HUDEP-2 (cell line): ENCODE results near the gene FAM25G.
A peak's percentile ranks its signal among the peaks of the same experiment; 100 is the strongest.
"Not testable (repeated sequence)": the region's sequence is repeated elsewhere in the genome, so short reads cannot be mapped to it uniquely, and the experiment has no call there.

Source experiments
- DNase-seq, 76 experiments: peaks; one replicate each; lab custom pipeline; 2025; ENCODE audit not compliant: unreplicated experiment in 76 of 76; lab: John Stamatoyannopoulos, UW

FAM25G gene

DNA sequence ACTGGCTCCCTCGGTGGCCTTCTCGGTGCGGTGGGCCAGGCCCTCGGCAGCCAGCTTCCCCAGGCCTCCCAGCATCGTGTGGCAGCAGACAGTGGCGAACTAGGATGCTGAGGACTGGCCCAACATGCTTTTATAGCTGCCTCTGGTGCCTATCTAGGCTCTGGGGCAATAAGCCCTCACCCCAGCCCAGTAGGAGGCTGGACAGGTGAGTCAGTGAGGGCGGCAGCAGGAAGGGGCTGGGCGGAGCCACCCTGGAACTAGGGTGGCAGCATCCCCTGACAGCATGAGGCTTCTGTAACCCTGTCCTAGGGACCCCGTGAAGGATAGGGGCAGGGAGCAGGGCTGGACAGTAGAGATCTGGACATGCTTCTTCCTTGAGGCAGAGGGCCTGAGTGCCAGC, at the start of gene FAM25G:
Gene FAM25G (minus strand): TSS at position 101 of the 400 bp plus-strand sequence. CDS start 26 bp downstream, at position 75.
- DNase-seq: not testable (repeated sequence)

DNA sequence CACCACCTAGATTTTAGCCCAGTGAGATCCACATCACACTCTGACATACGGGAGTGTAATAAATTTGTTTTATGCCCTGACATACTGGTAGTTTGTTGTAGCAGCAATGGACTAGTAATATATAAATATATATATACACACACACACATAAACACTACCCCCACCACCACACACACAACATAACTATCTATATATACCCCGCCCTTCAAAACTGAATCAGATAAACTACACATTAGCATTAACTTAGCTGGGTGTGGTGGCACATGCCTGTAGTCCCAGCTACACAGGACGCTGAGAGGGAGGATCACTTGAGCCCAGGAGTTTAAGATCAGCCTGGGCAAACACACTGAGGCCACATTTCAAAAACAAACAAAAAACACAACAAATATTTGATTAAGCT, 44.9 kb upstream of the FAM25G start:
- peak in 11 of 76 experiments; percentile 6 to 37 (median 20) for DNase-seq

GRCh38 chr10:47523475-47523874, 32.0 kb upstream of the FAM25G start, which contains the start of gene AGAP9:
Gene AGAP9, minus strand, starts transcription at chr10:47523638. Its CDS starts 112 bp downstream, at chr10:47523526.
- not testable (repeated sequence) for DNase-seq

DNA sequence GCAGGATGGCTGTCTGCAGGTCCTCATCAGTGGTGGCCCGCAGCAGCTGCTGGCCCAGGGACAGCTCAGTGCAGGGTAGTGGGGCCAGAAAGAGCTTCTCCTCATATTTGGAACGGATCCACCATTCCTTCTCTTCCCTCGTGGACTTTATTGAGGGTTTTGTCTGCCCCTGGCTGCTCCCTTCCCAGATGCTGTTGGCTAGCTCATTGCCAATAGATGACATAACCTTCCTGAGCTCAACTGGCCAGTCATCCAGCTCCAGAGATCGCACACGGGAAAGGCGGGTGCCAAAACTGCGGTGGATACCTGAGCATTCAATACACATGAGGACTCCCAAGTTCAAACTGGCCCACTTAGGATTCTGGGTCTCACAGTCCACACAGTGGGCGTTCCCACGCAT, 10.8 kb upstream of the FAM25G start:
- not testable (repeated sequence) for DNase-seq

GRCh38 chr10:47494226-47494625, 2.7 kb upstream of the FAM25G start:
- DNase-seq: not testable (repeated sequence)

- DNase-seq: not testable (repeated sequence)
Measured at GRCh38 chr10:47489630-47490029, 1.9 kb downstream of the FAM25G start.

DNA sequence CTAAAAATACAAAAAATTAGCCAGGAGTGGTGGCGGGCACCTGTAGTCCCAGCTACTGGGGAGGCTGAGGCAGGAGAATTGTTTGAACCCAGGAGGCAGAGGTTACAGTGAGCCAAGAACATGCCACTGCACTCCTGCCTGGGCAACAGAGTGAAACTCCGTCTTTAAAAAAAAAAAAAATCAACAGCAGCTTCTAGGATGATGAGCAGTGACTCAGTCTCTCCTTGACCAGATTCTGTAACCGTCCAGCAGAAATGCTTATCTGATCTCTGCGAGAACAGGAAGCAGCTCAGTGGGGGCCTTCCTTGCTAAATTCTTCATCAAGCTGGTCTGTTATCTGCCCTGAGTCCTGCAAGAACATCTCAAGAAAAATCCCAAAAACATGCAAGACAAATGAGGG, 5.6 kb downstream of the FAM25G start:
- peak in 15 of 76 experiments; percentile 6 to 69 (median 38) for DNase-seq

DNA sequence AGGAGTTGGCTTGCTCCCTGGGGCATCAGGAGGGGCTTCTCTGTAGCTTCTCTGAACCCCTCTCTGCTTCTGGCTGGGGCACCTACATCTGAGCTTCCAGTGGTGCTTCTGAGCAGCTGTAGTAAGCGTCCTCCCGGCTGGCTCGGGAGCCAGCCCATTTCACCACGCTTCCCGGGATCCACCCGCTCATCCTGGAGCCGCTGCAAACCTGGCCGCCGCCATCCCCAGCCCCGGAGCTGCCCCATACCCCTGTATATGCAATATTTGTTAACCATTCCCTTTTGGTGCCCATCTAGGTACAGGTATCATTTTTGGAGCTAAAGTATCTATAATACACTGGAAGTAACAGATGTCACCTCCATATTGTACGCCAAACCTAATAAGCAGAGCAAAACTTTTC, 6.7 kb downstream of the FAM25G start:
- DNase-seq: not testable (repeated sequence)

GRCh38 chr10:47483923-47484322, 7.6 kb downstream of the FAM25G start, which contains the start of gene ANXA8:
Gene ANXA8, minus strand, starts transcription at chr10:47484115. Its CDS starts 182 bp downstream, at chr10:47483933.
- not testable (repeated sequence) for DNase-seq

DNA sequence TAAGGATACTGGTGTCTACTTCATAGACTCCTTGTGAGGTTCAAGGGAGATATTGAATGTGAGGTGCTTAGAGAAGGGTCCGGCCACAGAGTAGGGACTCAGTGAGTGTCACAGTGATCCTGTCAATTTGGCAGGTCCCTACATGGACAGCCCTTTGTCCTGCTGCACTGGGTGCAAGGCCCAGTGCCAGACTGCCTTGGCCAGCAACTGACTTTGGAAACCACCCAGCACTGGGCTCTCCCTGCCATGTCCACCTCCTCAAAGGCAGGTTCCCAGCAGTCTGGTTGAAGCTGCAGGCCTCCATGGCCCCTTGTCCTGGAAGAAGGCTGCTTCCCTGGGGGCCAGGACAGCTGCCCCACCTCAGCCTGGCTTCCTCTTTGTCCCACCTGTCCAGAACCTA, 9.1 kb downstream of the FAM25G start:
- DNase-seq: not testable (repeated sequence)

GRCh38 chr10:47481768-47482181, 9.7 kb downstream of the FAM25G start:
- DNase-seq: not testable (repeated sequence)

DNA sequence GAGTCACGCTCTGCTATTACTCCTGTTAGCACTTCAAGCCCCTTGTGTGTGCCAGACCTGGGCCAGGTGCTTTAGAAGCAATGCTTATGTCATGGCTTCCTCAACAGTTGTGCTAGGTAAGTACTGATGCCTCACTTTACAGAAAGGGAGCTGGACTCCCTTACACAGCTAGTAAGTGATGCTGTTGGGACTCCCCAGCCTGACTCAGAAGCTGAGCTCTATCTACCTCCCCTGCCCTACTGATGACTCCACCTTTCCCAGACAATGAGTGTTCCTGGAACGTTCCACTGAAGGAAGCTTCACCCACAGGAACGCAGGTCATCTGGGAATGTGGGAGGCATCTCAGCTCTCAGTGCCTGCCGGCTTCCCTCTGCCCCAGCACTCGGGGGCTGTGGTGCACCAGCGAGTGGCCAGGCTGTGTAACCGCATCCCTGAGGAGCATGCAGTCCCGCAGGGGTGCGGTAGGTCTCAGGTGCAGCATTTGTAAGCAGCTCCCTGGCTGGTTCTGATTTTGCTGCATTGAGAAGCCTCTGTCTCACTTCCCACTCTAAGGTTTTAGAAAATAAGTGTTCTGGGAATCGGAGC, 10.2 kb downstream of the FAM25G start:
- not testable (repeated sequence) for DNase-seq

- not testable (repeated sequence) for DNase-seq
Measured at GRCh38 chr10:47480133-47480532, 11.4 kb downstream of the FAM25G start.

- not testable (repeated sequence) for DNase-seq
Measured at GRCh38 chr10:47478114-47478513, 13.4 kb downstream of the FAM25G start.

GRCh38 chr10:47477078-47477477, 14.4 kb downstream of the FAM25G start:
- DNase-seq: not testable (repeated sequence)

DNA sequence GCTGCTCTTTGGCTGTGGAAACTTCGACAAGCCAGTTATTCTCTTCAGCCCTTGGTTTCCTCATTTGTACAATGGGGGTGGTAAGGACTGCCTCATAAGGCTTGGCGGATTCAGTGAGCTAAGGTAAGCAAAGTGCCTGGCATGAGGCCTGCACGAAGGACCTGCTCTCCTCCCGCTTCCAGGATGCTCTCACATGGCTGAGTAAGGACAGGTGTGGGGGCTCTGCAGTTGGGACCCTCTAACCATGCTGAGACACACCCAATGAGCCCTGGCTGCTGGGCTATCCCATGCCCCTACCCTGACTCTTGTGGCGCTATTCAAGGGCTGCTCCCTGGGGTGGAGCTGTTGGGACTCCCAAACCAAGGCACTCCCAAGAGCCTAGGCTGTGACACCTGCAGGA, 16.4 kb downstream of the FAM25G start:
- not testable (repeated sequence) for DNase-seq

- DNase-seq: not testable (repeated sequence)
Measured at GRCh38 chr10:47473516-47473915, 18.0 kb downstream of the FAM25G start.

- not testable (repeated sequence) for DNase-seq
Measured at GRCh38 chr10:47472647-47473046, 18.9 kb downstream of the FAM25G start.

DNA sequence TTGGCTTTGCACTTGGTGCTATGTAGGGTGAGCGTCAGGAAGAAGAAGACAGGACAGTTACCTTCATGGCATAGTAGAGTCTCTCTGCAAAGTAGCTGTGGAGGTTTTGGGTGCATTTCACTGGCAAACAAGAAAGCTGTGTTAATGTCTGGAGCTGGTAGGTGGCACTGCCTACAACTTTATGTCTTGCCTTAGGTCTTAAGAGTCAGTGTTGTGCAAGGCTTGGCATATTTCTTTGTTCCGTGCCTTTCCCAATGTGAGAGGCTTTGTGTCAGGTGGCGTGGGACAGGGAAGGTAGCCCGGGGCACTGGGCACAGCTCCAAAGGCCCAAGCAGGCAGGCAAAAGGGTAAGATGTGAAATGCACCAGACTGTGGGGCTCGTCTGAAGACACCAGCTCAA, 19.4 kb downstream of the FAM25G start:
- DNase-seq: not testable (repeated sequence)

DNA sequence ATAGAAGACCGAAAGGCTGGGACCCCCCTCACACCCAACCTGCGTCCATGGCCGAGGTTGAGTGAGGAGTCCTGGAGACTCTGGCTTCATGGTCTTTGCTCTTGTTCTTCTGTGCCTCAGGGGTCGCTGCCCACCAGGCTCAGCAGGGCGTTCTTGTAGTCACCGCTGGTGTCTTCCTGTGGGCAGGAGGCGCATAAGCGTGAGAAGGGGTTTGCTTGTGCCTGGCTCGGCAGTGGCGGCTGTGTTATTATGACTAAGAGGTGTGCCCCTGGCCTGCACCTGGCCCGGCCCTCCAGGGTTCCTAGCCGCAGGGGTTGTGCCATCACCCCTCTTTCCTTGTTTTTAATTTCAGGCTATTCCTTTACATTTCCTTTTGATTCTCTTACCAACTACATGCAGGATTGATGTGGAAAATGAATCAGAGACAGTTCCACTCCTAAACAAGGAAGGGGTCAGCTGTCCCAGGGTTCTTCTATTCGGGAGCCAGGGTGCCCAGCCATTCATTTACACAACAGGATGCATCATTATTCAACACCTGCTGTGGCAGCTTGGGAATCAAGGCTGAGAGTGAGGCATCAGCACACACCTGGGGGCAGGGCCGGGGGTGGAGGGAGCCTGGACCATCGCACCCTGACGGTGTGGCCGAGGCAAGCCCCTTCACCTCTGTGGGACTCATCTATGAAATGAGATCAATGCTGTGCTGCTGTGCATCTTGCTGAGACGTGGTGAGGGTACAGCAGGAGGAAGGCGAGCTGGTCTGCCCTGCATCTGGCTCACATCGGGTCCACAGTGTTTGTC, 22.6 kb downstream of the FAM25G start:
- DNase-seq: not testable (repeated sequence)

DNA sequence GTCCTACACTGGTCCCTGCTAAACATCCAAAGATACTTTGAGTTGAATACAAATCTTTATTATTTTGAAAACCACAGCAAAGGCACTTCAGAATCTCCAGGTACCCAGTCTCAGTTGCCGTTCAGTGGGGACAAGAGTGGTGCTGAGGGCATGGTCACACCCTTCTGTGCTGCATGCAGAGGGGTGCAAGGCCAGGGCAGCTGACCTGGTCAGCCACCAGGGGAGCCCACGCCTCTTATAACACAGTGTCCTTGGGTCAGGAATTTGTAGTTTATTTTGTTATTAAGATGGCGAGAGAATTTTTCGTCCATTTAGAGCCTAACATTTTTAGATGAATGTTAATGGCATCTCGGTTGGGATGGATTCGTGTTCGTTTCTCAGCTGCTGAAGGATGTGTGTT, 23.5 kb downstream of the FAM25G start:
- not testable (repeated sequence) for DNase-seq

- not testable (repeated sequence) for DNase-seq
Measured at GRCh38 chr10:47467458-47467857, 24.0 kb downstream of the FAM25G start.
